ENCODE results near the gene ARHGEF28.

- TF ChIP-seq, protein P1, sequence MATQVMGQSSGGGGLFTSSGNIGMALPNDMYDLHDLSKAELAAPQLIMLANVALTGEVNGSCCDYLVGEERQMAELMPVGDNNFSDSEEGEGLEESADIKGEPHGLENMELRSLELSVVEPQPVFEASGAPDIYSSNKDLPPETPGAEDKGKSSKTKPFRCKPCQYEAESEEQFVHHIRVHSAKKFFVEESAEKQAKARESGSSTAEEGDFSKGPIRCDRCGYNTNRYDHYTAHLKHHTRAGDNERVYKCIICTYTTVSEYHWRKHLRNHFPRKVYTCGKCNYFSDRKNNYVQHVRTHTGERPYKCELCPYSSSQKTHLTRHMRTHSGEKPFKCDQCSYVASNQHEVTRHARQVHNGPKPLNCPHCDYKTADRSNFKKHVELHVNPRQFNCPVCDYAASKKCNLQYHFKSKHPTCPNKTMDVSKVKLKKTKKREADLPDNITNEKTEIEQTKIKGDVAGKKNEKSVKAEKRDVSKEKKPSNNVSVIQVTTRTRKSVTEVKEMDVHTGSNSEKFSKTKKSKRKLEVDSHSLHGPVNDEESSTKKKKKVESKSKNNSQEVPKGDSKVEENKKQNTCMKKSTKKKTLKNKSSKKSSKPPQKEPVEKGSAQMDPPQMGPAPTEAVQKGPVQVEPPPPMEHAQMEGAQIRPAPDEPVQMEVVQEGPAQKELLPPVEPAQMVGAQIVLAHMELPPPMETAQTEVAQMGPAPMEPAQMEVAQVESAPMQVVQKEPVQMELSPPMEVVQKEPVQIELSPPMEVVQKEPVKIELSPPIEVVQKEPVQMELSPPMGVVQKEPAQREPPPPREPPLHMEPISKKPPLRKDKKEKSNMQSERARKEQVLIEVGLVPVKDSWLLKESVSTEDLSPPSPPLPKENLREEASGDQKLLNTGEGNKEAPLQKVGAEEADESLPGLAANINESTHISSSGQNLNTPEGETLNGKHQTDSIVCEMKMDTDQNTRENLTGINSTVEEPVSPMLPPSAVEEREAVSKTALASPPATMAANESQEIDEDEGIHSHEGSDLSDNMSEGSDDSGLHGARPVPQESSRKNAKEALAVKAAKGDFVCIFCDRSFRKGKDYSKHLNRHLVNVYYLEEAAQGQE (IDR thresholded peaks at IDR 0.05; ENCODE audit: insufficient read depth in 1 of 2, low read depth in 2 of 2, low read length in 2 of 2) = no peak
- no peak for TF ChIP-seq TAF1 (IDR thresholded peaks at IDR 0.05; ENCODE audit: borderline replicate concordance, insufficient read depth, low read length)
- TF ChIP-seq POLR2AphosphoS5 (IDR thresholded peaks at IDR 0.05; ENCODE audit: low read depth, low read length) = no peak
- no peak for TF ChIP-seq SIN3A (IDR thresholded peaks at IDR 0.05; ENCODE audit: borderline replicate concordance, insufficient read depth, low read length)
These were observed 10.9 kb upstream of the ARHGEF28 start for GRCh38 chr5:73615085-73615484.
